Neural progenitor cell (in vitro differentiated cells): ENCODE data around the gene HRH4.

Experiments
- EZH2 ChIP-seq: fragments of 200-600 bp; sonication (generic); IDR thresholded peaks from 2 replicates; pipeline ENCODE4 v1.6.1; 2017; ENCODE audit warnings: antibody characterized with exemption, mild to moderate bottlenecking, moderate library complexity
- TF ChIP-seq, protein P1 (sequence below): fragments of 200-600 bp; sonication (generic); IDR thresholded peaks from 2 replicates; pipeline ENCODE4 v1.5.1; 2017; ENCODE audit warnings: antibody characterized with exemption, mild to moderate bottlenecking

DNA sequence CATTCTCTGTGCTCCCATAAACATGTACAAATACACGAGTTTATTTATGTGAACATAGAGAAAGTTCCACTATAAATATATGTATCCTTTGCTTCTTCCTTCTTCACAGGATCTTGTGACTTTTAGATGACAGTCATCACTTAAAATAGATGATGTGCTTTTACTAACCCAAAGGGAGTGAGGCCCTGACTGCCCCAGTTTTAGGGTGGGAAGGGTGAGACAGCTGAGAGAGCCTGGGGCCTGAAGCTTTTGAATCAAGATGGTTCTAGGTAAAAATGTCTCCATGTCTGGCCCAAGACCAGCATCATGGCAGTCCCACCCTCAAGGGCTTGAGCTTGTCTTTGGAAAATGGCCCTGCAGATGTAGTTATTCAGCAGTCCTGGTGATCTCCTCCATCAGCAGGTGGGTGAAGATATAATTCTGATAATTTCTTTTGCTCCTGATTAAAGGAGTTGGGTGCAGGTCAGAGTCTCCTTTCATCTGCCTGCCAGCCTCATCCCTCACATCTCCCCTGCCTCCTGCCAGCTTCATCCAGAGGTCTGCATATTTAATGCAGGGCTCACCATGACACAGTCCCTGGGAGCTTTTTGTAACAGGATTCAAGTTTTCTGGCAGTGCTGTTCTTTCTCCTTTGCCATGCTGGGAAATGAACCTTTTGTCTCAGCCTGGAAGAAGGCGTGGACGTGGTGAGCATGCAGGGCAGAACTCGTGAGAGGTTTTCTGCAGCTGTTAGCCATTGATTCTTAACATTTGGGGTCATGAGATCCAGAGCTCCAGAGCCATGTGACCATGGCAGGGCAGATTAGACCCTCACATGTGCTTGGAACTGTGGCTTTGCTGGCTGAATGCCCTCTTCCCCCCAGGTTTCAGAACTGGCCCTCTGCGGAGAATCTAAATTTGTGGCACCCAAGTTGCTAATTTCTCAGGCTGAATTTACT, 2.7 kb downstream of the HRH4 start:
- TF ChIP-seq, protein P1, sequence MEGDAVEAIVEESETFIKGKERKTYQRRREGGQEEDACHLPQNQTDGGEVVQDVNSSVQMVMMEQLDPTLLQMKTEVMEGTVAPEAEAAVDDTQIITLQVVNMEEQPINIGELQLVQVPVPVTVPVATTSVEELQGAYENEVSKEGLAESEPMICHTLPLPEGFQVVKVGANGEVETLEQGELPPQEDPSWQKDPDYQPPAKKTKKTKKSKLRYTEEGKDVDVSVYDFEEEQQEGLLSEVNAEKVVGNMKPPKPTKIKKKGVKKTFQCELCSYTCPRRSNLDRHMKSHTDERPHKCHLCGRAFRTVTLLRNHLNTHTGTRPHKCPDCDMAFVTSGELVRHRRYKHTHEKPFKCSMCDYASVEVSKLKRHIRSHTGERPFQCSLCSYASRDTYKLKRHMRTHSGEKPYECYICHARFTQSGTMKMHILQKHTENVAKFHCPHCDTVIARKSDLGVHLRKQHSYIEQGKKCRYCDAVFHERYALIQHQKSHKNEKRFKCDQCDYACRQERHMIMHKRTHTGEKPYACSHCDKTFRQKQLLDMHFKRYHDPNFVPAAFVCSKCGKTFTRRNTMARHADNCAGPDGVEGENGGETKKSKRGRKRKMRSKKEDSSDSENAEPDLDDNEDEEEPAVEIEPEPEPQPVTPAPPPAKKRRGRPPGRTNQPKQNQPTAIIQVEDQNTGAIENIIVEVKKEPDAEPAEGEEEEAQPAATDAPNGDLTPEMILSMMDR = no peak
- TF ChIP-seq EZH2 = no peak
